ENCODE data around the gene OTOGL.

DNA sequence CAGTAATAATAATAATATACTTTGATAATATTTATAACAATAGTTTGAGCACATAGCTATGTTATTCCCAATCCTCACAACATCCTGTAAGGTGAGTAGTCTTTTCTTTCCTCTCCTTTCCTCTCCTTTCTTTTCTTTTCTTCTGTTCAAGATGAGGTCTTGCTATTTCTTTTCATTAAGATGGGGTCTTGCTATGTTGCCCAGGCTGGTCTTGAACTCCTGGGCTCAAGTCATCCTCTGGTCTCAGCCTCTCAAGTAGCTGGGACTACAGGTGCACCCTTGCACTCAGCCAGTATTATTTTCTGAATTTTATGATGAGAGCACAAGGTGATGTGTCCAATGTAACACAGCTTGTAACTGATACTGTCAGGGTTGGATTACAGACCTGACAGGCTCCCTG is 134.6 kb downstream of the OTOGL start:
- TF ChIP-seq, protein P1, sequence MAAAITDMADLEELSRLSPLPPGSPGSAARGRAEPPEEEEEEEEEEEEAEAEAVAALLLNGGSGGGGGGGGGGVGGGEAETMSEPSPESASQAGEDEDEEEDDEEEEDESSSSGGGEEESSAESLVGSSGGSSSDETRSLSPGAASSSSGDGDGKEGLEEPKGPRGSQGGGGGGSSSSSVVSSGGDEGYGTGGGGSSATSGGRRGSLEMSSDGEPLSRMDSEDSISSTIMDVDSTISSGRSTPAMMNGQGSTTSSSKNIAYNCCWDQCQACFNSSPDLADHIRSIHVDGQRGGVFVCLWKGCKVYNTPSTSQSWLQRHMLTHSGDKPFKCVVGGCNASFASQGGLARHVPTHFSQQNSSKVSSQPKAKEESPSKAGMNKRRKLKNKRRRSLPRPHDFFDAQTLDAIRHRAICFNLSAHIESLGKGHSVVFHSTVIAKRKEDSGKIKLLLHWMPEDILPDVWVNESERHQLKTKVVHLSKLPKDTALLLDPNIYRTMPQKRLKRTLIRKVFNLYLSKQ (tag by site-specific recombination; IDR thresholded peaks at IDR 0.05; ENCODE audit: borderline replicate concordance): no peak
- TF ChIP-seq, protein P2, sequence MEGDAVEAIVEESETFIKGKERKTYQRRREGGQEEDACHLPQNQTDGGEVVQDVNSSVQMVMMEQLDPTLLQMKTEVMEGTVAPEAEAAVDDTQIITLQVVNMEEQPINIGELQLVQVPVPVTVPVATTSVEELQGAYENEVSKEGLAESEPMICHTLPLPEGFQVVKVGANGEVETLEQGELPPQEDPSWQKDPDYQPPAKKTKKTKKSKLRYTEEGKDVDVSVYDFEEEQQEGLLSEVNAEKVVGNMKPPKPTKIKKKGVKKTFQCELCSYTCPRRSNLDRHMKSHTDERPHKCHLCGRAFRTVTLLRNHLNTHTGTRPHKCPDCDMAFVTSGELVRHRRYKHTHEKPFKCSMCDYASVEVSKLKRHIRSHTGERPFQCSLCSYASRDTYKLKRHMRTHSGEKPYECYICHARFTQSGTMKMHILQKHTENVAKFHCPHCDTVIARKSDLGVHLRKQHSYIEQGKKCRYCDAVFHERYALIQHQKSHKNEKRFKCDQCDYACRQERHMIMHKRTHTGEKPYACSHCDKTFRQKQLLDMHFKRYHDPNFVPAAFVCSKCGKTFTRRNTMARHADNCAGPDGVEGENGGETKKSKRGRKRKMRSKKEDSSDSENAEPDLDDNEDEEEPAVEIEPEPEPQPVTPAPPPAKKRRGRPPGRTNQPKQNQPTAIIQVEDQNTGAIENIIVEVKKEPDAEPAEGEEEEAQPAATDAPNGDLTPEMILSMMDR (tag by site-specific recombination; IDR thresholded peaks at IDR 0.05): no peak
- TF ChIP-seq SP2 (tag by site-specific recombination; IDR thresholded peaks at IDR 0.05) (no peak), ZNF274 (IDR thresholded peaks at IDR 0.05; ENCODE audit: low read length) (no peak), ZNF274 (tag by site-specific recombination; IDR thresholded peaks at IDR 0.05; ENCODE audit: borderline replicate concordance) (no peak), ZBTB8A (tag by site-specific recombination; IDR thresholded peaks at IDR 0.05) (no peak), ZNF670 (tag by site-specific recombination; IDR thresholded peaks at IDR 0.05; ENCODE audit: low read depth) (no peak)
